Stimulated activated CD8-positive, alpha-beta memory T cell treated with anti-CD3 and anti-CD28 coated beads, Interleukin-4, amount 100 ng/mL, for 24 hours (primary cell): Measurements from ENCODE around the gene TEX28.
"Not testable (repeated sequence)": the region's sequence is repeated elsewhere in the genome, so short reads cannot be mapped to it uniquely, and the experiment has no call there.

Source experiments
- DNase-seq: peaks from one replicate; pipeline ENCODE4 v3.0.0-alpha.2; 2020; ENCODE audit warnings: low read depth

Gene TEX28

GRCh38 chrX:154247377-154248045 is 47.4 kb downstream of the TEX28 start:
- DNase-seq, result not testable (repeated sequence)

- not testable (repeated sequence) for DNase-seq
Measured at GRCh38 chrX:154239982-154240503, 54.9 kb downstream of the TEX28 start.

GRCh38 chrX:154238939-154239559 is 55.9 kb downstream of the TEX28 start:
- DNase-seq, result not testable (repeated sequence)

GRCh38 chrX:154233620-154234019 is 61.3 kb downstream of the TEX28 start:
- DNase-seq, result not testable (repeated sequence)

GRCh38 chrX:154231443-154231842 is 63.5 kb downstream of the TEX28 start:
- DNase-seq, result not testable (repeated sequence)

GRCh38 chrX:154226706-154227105 is 68.2 kb downstream of the TEX28 start:
- not testable (repeated sequence) for DNase-seq

GRCh38 chrX:154225292-154225691 is 69.6 kb downstream of the TEX28 start:
- not testable (repeated sequence) for DNase-seq
